NCI-H128 (cell line): ENCODE results near the gene KRT80.

Source experiments
- DNase-seq: peaks from one replicate; lab custom pipeline; 2025; ENCODE audit not compliant: unreplicated experiment; lab: John Stamatoyannopoulos, UW

KRT80 gene

GRCh38 chr12:52156757-52157565 lies 34.9 kb downstream of the KRT80 start:
- peak; percentile 50 for DNase-seq

GRCh38 chr12:52156311-52156710 lies 35.5 kb downstream of the KRT80 start:
- no peak for DNase-seq

- no peak for DNase-seq
Measured at GRCh38 chr12:52155048-52155868, 36.6 kb downstream of the KRT80 start.

GRCh38 chr12:52152905-52153317 lies 38.9 kb downstream of the KRT80 start:
- no peak for DNase-seq

GRCh38 chr12:52151837-52152783 lies 39.7 kb downstream of the KRT80 start:
- no peak for DNase-seq

- no peak for DNase-seq
Measured at GRCh38 chr12:52151153-52151836, 40.5 kb downstream of the KRT80 start.

GRCh38 chr12:52149651-52150241 lies 42.1 kb downstream of the KRT80 start:
- no peak for DNase-seq

GRCh38 chr12:52149182-52149641 lies 42.6 kb downstream of the KRT80 start:
- no peak for DNase-seq

GRCh38 chr12:52148464-52149181 lies 43.2 kb downstream of the KRT80 start:
- DNase-seq = no peak

- DNase-seq = no peak
Measured at GRCh38 chr12:52147964-52148463, 43.8 kb downstream of the KRT80 start.

GRCh38 chr12:52147367-52147963 lies 44.3 kb downstream of the KRT80 start:
- no peak for DNase-seq

- no peak for DNase-seq
Measured at GRCh38 chr12:52146822-52147366, 44.9 kb downstream of the KRT80 start.

- no peak for DNase-seq
Measured at GRCh38 chr12:52146089-52146821, 45.6 kb downstream of the KRT80 start.

- DNase-seq = no peak
Measured at GRCh38 chr12:52145228-52146088, 46.4 kb downstream of the KRT80 start.

- no peak for DNase-seq
Measured at GRCh38 chr12:52144512-52145227, 47.1 kb downstream of the KRT80 start.

GRCh38 chr12:52142431-52142830 lies 49.4 kb downstream of the KRT80 start:
- DNase-seq = no peak
